Neural cell (in vitro differentiated cells): ENCODE data around the gene SH3BP5.

Experiments
- EP300 ChIP-seq: fragments of 450-650 bp; conservative IDR thresholded peaks from 2 replicates; pipeline ENCODE4 v1.6.1; 2014; ENCODE audit warnings: antibody characterized with exemption, mild to moderate bottlenecking, moderate library complexity; ENCODE audit not compliant: poor library complexity, severe bottlenecking
- TF ChIP-seq, protein P1 (sequence below): fragments of 450-650 bp; IDR thresholded peaks from 2 replicates; pipeline ENCODE4 v1.5.1; 2014; ENCODE audit warnings: antibody characterized with exemption, mild to moderate bottlenecking, moderate library complexity; ENCODE audit not compliant: poor library complexity, severe bottlenecking

DNA sequence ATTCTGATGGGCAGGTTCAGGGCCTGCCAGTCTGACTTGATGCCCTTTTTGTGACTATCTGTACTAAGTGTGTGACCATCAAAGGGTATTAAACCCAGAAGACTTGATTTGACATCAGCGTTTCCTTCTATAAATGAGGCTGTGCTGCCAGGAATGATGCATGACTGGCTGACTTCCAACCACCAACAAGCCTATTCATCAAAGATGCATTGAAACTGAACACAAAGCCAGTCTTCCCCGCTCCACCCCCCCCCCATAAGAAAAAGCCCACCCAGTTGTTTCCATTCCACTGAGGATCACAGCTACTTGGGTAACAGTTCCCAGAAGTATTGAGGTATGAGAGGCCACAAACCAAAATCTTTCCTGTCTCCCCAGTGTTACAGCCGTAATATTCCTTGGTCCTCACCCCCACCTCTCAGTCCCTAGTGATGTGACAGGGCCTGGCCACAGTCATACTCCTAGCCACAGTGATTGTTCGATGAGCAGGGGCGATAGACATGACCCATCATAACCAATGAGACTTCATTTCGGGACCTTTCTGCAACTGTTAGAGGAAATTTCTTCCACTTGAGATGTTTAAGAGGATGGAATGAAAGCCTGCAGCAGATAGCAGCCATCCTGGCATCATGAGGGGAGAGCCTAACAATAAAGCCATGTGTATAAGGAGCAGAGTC lies 22.6 kb downstream of the SH3BP5 start:
- TF ChIP-seq, protein P1, sequence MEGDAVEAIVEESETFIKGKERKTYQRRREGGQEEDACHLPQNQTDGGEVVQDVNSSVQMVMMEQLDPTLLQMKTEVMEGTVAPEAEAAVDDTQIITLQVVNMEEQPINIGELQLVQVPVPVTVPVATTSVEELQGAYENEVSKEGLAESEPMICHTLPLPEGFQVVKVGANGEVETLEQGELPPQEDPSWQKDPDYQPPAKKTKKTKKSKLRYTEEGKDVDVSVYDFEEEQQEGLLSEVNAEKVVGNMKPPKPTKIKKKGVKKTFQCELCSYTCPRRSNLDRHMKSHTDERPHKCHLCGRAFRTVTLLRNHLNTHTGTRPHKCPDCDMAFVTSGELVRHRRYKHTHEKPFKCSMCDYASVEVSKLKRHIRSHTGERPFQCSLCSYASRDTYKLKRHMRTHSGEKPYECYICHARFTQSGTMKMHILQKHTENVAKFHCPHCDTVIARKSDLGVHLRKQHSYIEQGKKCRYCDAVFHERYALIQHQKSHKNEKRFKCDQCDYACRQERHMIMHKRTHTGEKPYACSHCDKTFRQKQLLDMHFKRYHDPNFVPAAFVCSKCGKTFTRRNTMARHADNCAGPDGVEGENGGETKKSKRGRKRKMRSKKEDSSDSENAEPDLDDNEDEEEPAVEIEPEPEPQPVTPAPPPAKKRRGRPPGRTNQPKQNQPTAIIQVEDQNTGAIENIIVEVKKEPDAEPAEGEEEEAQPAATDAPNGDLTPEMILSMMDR = no peak
- TF ChIP-seq EP300 = no peak
